Right lobe of liver (tissue), 6 donors: ENCODE data around the gene MFNG. TPM values are rescaled to one million over a fixed set of nuclear protein-coding genes. Genes with fewer than 3 reads are reported as not detected.

Source experiments
- ATAC-seq, 4 donors: fragments of 200-7000 bp; cut with Tn5 transposase; one replicate each; pipeline ENCODE4 v1.9.1; 2020; ENCODE audit warnings: mild to moderate bottlenecking in 4 of 4, moderate library complexity in 4 of 4
- DNase-seq, 3 donors: peaks; one replicate each; pipeline ENCODE4 v3.0.0-alpha.2; 2020
- H3K27ac ChIP-seq, 3 donors: fragments of 200-600 bp; one replicate each; pipeline ENCODE4 v1.8.0; 2022
- H3K27me3 ChIP-seq, 2 donors: fragments of 200-600 bp; one replicate each; pipeline ENCODE4 v1.8.0; 2022
- H3K36me3 ChIP-seq, 4 donors: fragments of 200-600 bp; sonication (generic) in 1 of 4; one replicate each; pipeline versions ENCODE4 v1.5.1 to v1.8.0; 2017 to 2022; ENCODE audit warnings: control low read depth in 1 of 4
- H3K4me1 ChIP-seq, 4 donors: fragments of 200-600 bp; sonication (generic) in 1 of 4; one replicate each; pipeline versions ENCODE4 v1.5.1 to v1.8.0; 2017 to 2022; ENCODE audit warnings: control low read depth in 1 of 4
- H3K4me3 ChIP-seq, 3 donors: fragments of 200-600 bp; one replicate each; pipeline ENCODE4 v1.8.0; 2022
- H3K9me3 ChIP-seq, 4 donors: fragments of 200-600 bp; sonication (generic) in 1 of 4; one replicate each; pipeline versions ENCODE4 v1.5.1 to v1.8.0; 2017 to 2022; ENCODE audit warnings: control low read depth in 1 of 4
- CTCF ChIP-seq, 4 donors: fragments of 200-600 bp in 3 of 4; fragments of 450-650 bp in 1 of 4; IDR thresholded peaks; one replicate each; pipeline versions ENCODE4 v1.5.1 to v1.8.0; 2016 to 2022; ENCODE audit warnings: antibody characterized with exemption in 4 of 4, mild to moderate bottlenecking in 2 of 4
- POLR2A ChIP-seq: fragments of 450-650 bp; IDR thresholded peaks from one replicate; pipeline ENCODE4 v1.6.1; 2017; ENCODE audit warnings: antibody characterized with exemption, mild to moderate bottlenecking
- WGBS: methylation state at CpG from one replicate; pipeline ENCODE4 v1.1.6; 2018; ENCODE audit warnings: low coverage, low lambda C conversion rate; ENCODE audit not compliant: insufficient coverage; ENCODE audit errors: missing lambda C conversion rate; 5-methylcytosine and 5-hydroxymethylcytosine counted together
- intact Hi-C, 2 donors: fragments of 100-400 bp; cut with DNase I; formaldehyde crosslinking; loops; one replicate each; pipeline versions ENCODE4 v1.11.2 to v1.14.1; 2022
- total RNA-seq, 6 experiments: library from RNA; depleted of rRNA in 2 of 6; stranded (reverse); fragments of >200 nt in 2 of 6; fragmentation: NEBNext Ultra II Directional in 3 of 6; extraction: Animal tissue kit (Norgen Biotek cat#: 25700) in 3 of 6; gene quantifications; one replicate each; pipeline versions ENCODE4 v1.1.0 to v1.2.4, GENCODE V29; 2016 to 2023
- donor health status: DM: no; HTN: yes; CAD: no.
- donor health status: DM: no; HTN: no; CAD: no.
- donor health status: DM: no; HTN: no; CAD: no.
- donor health status: DM: no; HTN: yes; CAD: no.
- donor health status: DM: no; HTN: yes; CAD: no.

Gene MFNG
- total RNA-seq, 6 experiments from 2014 or later, result 5.6 to 14.4 (median 10.2) TPM

GRCh38 chr22:37509059-37509860 lies 23.1 kb upstream of the MFNG start:
- H3K4me1 ChIP-seq, result peaks cover 0 to 6% (median under 1%) of the 10 kb centered on the region in 4 donors
- H3K27ac ChIP-seq, result peak overlapping the region in 1 of 3 donors; percentile 38
- H3K9me3 ChIP-seq, result no peaks in the 10 kb centered on the region
- H3K36me3 ChIP-seq, result peaks cover 0 to 3% (median 0%) of the 10 kb centered on the region in 4 donors
- no peaks in the 10 kb centered on the region for H3K27me3 ChIP-seq
- no peak for TF ChIP-seq POLR2A
- no peak for TF ChIP-seq CTCF (IDR thresholded peaks at IDR 0.05)
- DNase-seq, result peak in 1 of 3 donors; percentile 12
- 60% methylated on average over 1 of the region's 10 CpGs for WGBS
- intact Hi-C loops, result no loop called here
- no peak overlapping the region for H3K4me3 ChIP-seq
- peak; percentile 30 to 44 (median 33) for ATAC-seq

GRCh38 chr22:37508431-37508992 lies 22.3 kb upstream of the MFNG start:
- no peaks in the 10 kb centered on the region for H3K27me3 ChIP-seq
- intact Hi-C loops, result no loop called here
- peaks cover 0 to 3% (median 0%) of the 10 kb centered on the region in 4 donors for H3K36me3 ChIP-seq
- peak overlapping the region in 1 of 3 donors; percentile 38 for H3K27ac ChIP-seq
- H3K4me1 ChIP-seq, result peaks cover 0 to 13% (median 6%) of the 10 kb centered on the region in 4 donors
- DNase-seq (no peak), ATAC-seq (no peak)
- no peaks in the 10 kb centered on the region for H3K9me3 ChIP-seq
- no peak overlapping the region for H3K4me3 ChIP-seq
- no CpG with 5 or more reads among the region's 22 CpGs for WGBS
- TF ChIP-seq CTCF (IDR thresholded peaks at IDR 0.05) (no peak), POLR2A (no peak)

GRCh38 chr22:37507731-37508130 lies 21.5 kb upstream of the MFNG start:
- no peak overlapping the region for H3K4me3 ChIP-seq
- H3K27ac ChIP-seq, result no peak overlapping the region
- DNase-seq (no peak), ATAC-seq (no peak)
- H3K36me3 ChIP-seq, result peaks cover 0 to 3% (median 0%) of the 10 kb centered on the region in 4 donors
- 83% methylated on average over 2 of the region's 10 CpGs for WGBS
- no peak for TF ChIP-seq CTCF (IDR thresholded peaks at IDR 0.05)
- TF ChIP-seq POLR2A, result no peak
- intact Hi-C loops, result no loop called here
- no peaks in the 10 kb centered on the region for H3K27me3 ChIP-seq
- no peaks in the 10 kb centered on the region for H3K9me3 ChIP-seq
- peaks cover 0 to 18% (median 14%) of the 10 kb centered on the region in 4 donors for H3K4me1 ChIP-seq

GRCh38 chr22:37505989-37506388 lies 19.8 kb upstream of the MFNG start:
- no peak overlapping the region for H3K27ac ChIP-seq

More at GRCh38 chr22:37505989-37506388, 19.8 kb upstream of the MFNG start:
- intact Hi-C loops, result no loop called here
- WGBS, result no CpG with 5 or more reads among the region's 14 CpGs
- no peaks in the 10 kb centered on the region for H3K27me3 ChIP-seq
- ATAC-seq (no peak), DNase-seq (no peak)
- H3K4me3 ChIP-seq, result no peak overlapping the region
- H3K36me3 ChIP-seq, result peaks cover 0 to 3% (median 0%) of the 10 kb centered on the region in 4 donors
- no peaks in the 10 kb centered on the region for H3K9me3 ChIP-seq
- no peak for TF ChIP-seq CTCF (IDR thresholded peaks at IDR 0.05)
- no peak for TF ChIP-seq POLR2A
- peaks cover 0 to 32% (median 18%) of the 10 kb centered on the region in 4 donors for H3K4me1 ChIP-seq
